Endothelial cell of umbilical vein (primary cell): ENCODE data around the gene PDCD2L. TPM values are rescaled to one million over a fixed set of nuclear protein-coding genes. Genes with fewer than 3 reads are reported as not detected.

Experiments used
- BruUV-seq: library from RNA; stranded (reverse); fragments of 400-500 nt; replicated peaks from 2 replicates; lab custom pipeline; 2021; lab: Mats Ljungman, UMichigan
- CTCF ChIA-PET: fragments of 300-600, 350-600 bp; sonication (Branson Sonifier 250); formaldehyde crosslinking; loops from one replicate; lab custom pipeline; 2021; ENCODE audit warnings: antibody characterized with exemption, inconsistent platforms; lab: Charles Lee
- POLR2A ChIA-PET: fragments of 300-600, 350-600 bp; sonication (Branson Sonifier 250); formaldehyde crosslinking; loops from one replicate; lab custom pipeline; 2021; ENCODE audit warnings: antibody characterized with exemption, inconsistent platforms; lab: Charles Lee
- DNase-seq: peaks from one replicate; pipeline ENCODE4 v3.0.0-alpha.2; 2011; ENCODE audit warnings: low read depth, low spot score
- FAIRE-seq: peaks from 2 replicates; lab custom pipeline; 2011; peaks lifted over from hg19 to GRCh38; lab: Jason Lieb, UNC
- H2AFZ ChIP-seq: 2 replicates; pipeline ENCODE4 v1.6.0; 2012; ENCODE audit warnings: low read depth, low read length, control low read depth, inconsistent platforms
- H3K27ac ChIP-seq: 2 replicates; pipeline ENCODE4 v1.5.1; 2011; ENCODE audit warnings: low read depth, mild to moderate bottlenecking, control low read depth, low read length, moderate library complexity; ENCODE audit not compliant: insufficient read depth
- H3K27me3 ChIP-seq, 2 experiments: 2 replicates each; pipeline versions ENCODE4 v1.6.0 to v1.6.1; 2011; ENCODE audit warnings: low read length in 2 of 2, mixed read lengths in 1 of 2; ENCODE audit not compliant: control insufficient read depth in 2 of 2, insufficient read depth in 2 of 2
- H3K36me3 ChIP-seq, 2 experiments: 2 replicates in 1 of 2; 3 replicates in 1 of 2; pipeline ENCODE4 v1.5.1; 2011; ENCODE audit warnings: low read length in 2 of 2, mild to moderate bottlenecking in 1 of 2, moderate library complexity in 1 of 2; ENCODE audit not compliant: control insufficient read depth in 2 of 2, insufficient read depth in 2 of 2; ENCODE audit errors: extremely low read depth in 1 of 2
- H3K4me1 ChIP-seq: 3 replicates; pipeline ENCODE4 v1.5.1; 2011; ENCODE audit warnings: mild to moderate bottlenecking, low read length; ENCODE audit not compliant: control insufficient read depth, insufficient read depth; ENCODE audit errors: extremely low read depth
- H3K4me2 ChIP-seq: 2 replicates; pipeline ENCODE4 v1.6.1; 2011; ENCODE audit warnings: low read length, control low read depth, mixed read lengths; ENCODE audit not compliant: insufficient read depth
- H3K4me3 ChIP-seq, 3 experiments: fragments of 200-600 bp in 1 of 3; sonication (generic), shearing (Covaris generic) in 1 of 3; replicated peaks in 1 of 3; 2 replicates each; pipeline ENCODE4 v1.5.1; 2011 to 2016; ENCODE audit warnings: control low read depth in 3 of 3, low read length in 3 of 3, mild to moderate bottlenecking in 2 of 3, inconsistent platforms in 1 of 3, low read depth in 1 of 3, moderate library complexity in 1 of 3; ENCODE audit not compliant: insufficient read depth in 1 of 3
- H3K79me2 ChIP-seq: 2 replicates; pipeline ENCODE4 v1.6.0; 2012; ENCODE audit warnings: low read length, inconsistent platforms; ENCODE audit not compliant: control insufficient read depth, insufficient read depth
- H3K9ac ChIP-seq: replicated peaks from 2 replicates; pipeline ENCODE3; 2011; ENCODE audit warnings: low read length, control low read depth; ENCODE audit not compliant: insufficient read depth; ENCODE audit errors: extremely low read depth
- H3K9me1 ChIP-seq: replicated peaks from 3 replicates; pipeline ENCODE4 v1.6.0; 2011; ENCODE audit warnings: mild to moderate bottlenecking, low read length; ENCODE audit not compliant: control insufficient read depth, insufficient read depth; ENCODE audit errors: extremely low read depth
- H3K9me3 ChIP-seq: replicated peaks from 2 replicates; pipeline ENCODE4 v1.5.1; 2012; ENCODE audit warnings: low read length, inconsistent platforms; ENCODE audit not compliant: control insufficient read depth, insufficient read depth
- H4K20me1 ChIP-seq: replicated peaks from 2 replicates; pipeline ENCODE3; 2011; ENCODE audit warnings: mild to moderate bottlenecking, low read length; ENCODE audit not compliant: control insufficient read depth, insufficient read depth; ENCODE audit errors: extremely low read depth
- CTCF ChIP-seq, 2 donors: IDR thresholded peaks; 1 replicate in 1 of 2; 2 replicates in 1 of 2; pipeline ENCODE4 v1.5.1; 2011; ENCODE audit warnings: low read length in 2 of 2, mild to moderate bottlenecking in 2 of 2, moderate library complexity in 2 of 2, control low read depth in 1 of 2, inconsistent platforms in 1 of 2, low read depth in 1 of 2; ENCODE audit not compliant: insufficient read depth in 1 of 2; ENCODE audit errors: extremely low read depth in 1 of 2
- GATA2 ChIP-seq: IDR thresholded peaks from 2 replicates; pipeline ENCODE4 v1.7.0; 2011; ENCODE audit warnings: low read depth, mild to moderate bottlenecking, moderate library complexity, mixed read lengths, low read length; ENCODE audit not compliant: insufficient read length, insufficient read depth
- POLR2A ChIP-seq: IDR thresholded peaks from 2 replicates; pipeline ENCODE4 v1.6.1; 2012; ENCODE audit warnings: low read depth, mild to moderate bottlenecking, control low read depth, low read length
- POLR2AphosphoS5 ChIP-seq: IDR thresholded peaks from 2 replicates; pipeline ENCODE4 v1.6.1; 2012; ENCODE audit warnings: low read depth, mild to moderate bottlenecking, control low read depth, low read length, moderate library complexity; ENCODE audit not compliant: insufficient read depth
- dilution Hi-C: fragments of 300-500 bp; cut with MboI; formaldehyde crosslinking; loops from one replicate; pipeline ENCODE4 v1.15.0; 2019; ENCODE audit warnings: low sequenced_read_pairs; ENCODE audit not compliant: extremely low pct_ligation_motif_present
- intact Hi-C: fragments of 100-400 bp; cut with micrococcal nuclease; formaldehyde crosslinking; loops from one replicate; pipeline ENCODE4 v1.10.0; 2022
- polyA plus RNA-seq, 4 experiments: library from polyadenylated mRNA; depleted of rRNA in 3 of 4; stranded (reverse) in 3 of 4; unstranded in 1 of 4; fragments of >200 nt; gene quantifications; 2 replicates each; pipeline versions ENCODE4 v1.2.1 to v1.2.3, GENCODE V29; 2011 to 2012; ENCODE audit warnings: missing spikeins in 1 of 4
- total RNA-seq: library from RNA; stranded (reverse); gene quantifications from 2 replicates; pipeline ENCODE4 v1.2.3, GENCODE V29; 2021

Gene PDCD2L
- total and polyA plus RNA-seq, 2 donors (not counting 3 experiments of a cell fraction or from before 2014, with no cell fraction given) = 12.4 to 20.3 TPM

GRCh38 chr19:34397853-34398252, 6.3 kb upstream of the PDCD2L start:
- H3K36me3 ChIP-seq = peaks cover 10 to 36% of the 10 kb centered on the region in 2 experiments

More at GRCh38 chr19:34397853-34398252, 6.3 kb upstream of the PDCD2L start:
- Histone ChIP-seq H2AFZ (no peak overlapping the region), H3K9me1 (no peaks in the 10 kb centered on the region), H3K4me1 (no peaks in the 10 kb centered on the region), H3K4me2 (no peak overlapping the region), H3K27me3 (no peaks in the 10 kb centered on the region), H3K9me3 (no peaks in the 10 kb centered on the region), H3K4me3 (no peak overlapping the region), H3K9ac (no peak overlapping the region), H3K79me2 (no peaks in the 10 kb centered on the region), H4K20me1 (no peaks in the 10 kb centered on the region), H3K27ac (no peak overlapping the region)
- POLR2A ChIA-PET = interaction anchor here (0.7 kb wide), 1 partner anchor 40 kb away, joined by 5 read pairs; no protein-coding TSS in a partner anchor
- intact Hi-C loops = no loop called here
- DNase-seq (no peak), FAIRE-seq (no peak)
- CTCF ChIA-PET = no interaction called here
- BruUV-seq = no TSS peak
- dilution Hi-C loops = no loop called here
- TF ChIP-seq CTCF (IDR thresholded peaks at IDR 0.05; ENCODE audit: extremely low read depth in 1 of 2, insufficient read depth in 1 of 2, low read depth in 1 of 2, low read length in 2 of 2) (no peak), POLR2A (no peak), GATA2 (no peak), POLR2AphosphoS5 (no peak)
